GM12874 (cell line): ENCODE results near the gene ZNF566.

Experiments
- TF ChIP-seq, protein P1 (sequence below): IDR thresholded peaks from 2 replicates; pipeline ENCODE4 v1.5.1; 2011; ENCODE audit warnings: low read depth, mild to moderate bottlenecking, control low read depth, low read length, moderate library complexity; ENCODE audit not compliant: insufficient read depth

The ZNF566 gene

DNA sequence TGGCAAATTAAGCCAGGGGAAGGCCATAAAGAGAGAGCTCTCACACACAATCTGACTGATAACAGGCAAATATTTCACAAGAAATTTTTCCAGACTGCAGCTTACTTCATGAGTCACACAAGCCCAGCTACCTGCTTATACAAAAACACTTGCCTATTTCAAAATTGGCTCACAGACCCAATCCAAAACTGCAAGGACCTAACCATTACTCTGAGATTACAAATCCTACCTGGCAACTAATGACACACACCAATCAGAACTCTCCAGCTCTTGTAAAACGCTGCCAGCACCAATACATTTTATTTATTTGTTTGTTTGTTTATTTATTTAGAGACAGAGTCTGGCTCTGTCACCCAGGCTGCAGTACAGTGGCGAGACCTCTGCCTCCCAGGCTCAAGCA, 52.8 kb downstream of the ZNF566 start:
- TF ChIP-seq, protein P1, sequence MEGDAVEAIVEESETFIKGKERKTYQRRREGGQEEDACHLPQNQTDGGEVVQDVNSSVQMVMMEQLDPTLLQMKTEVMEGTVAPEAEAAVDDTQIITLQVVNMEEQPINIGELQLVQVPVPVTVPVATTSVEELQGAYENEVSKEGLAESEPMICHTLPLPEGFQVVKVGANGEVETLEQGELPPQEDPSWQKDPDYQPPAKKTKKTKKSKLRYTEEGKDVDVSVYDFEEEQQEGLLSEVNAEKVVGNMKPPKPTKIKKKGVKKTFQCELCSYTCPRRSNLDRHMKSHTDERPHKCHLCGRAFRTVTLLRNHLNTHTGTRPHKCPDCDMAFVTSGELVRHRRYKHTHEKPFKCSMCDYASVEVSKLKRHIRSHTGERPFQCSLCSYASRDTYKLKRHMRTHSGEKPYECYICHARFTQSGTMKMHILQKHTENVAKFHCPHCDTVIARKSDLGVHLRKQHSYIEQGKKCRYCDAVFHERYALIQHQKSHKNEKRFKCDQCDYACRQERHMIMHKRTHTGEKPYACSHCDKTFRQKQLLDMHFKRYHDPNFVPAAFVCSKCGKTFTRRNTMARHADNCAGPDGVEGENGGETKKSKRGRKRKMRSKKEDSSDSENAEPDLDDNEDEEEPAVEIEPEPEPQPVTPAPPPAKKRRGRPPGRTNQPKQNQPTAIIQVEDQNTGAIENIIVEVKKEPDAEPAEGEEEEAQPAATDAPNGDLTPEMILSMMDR, result no peak

DNA sequence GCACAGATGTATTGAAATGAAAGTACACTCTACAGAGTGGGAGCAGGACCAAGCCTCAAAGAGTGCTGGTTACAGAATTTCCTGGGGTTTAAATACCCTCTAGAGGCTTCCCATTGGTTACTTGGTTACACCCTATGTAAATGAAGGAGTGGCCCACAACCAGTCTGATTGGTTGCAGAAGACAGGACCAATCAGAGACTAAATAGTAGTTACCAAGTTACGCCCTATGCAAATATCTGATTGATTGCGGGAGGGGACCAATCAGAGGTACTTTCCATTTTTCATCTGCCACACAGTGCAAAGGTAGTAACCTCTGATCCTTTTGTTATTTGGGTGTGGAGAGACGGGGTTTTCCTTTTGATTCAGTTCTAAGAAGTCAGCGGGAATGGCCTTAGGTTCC, 65.4 kb downstream of the ZNF566 start:
- TF ChIP-seq, protein P1, result no peak

DNA sequence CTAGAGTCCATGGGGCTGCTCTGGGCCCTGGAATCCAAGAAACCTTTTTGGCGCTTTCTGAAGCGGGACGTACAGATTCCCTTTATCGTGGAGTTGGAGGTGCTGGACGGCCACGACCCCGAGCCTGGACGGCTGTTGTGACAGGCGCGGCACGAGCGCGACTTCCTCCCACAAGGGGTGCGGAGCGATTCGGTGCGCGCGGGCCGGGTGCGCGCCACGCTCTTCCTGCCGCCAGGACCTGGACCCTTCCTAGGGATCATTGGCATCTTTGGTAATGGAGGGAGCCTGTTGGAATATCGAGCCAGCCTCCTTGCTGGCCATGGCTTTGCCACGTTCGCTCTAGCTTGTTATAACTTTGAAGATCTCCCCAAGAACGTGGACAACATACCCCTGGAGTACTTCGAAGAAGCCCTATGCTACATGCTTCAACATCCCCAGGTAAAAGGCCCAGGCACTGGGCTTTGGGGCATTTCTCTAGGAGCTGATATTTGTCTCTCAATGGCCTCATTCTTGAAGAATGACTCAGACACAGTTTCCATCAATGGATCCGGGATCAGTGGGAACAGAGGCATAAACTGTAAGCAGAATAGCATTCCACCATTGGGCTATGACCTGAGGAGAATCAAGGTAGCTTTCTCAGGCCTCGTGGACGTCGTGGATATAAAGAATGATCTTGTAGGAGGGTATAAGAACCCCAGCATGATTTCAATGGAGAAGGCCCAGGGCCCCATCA, 67.4 kb downstream of the ZNF566 start:
- TF ChIP-seq, protein P1, result no peak

DNA sequence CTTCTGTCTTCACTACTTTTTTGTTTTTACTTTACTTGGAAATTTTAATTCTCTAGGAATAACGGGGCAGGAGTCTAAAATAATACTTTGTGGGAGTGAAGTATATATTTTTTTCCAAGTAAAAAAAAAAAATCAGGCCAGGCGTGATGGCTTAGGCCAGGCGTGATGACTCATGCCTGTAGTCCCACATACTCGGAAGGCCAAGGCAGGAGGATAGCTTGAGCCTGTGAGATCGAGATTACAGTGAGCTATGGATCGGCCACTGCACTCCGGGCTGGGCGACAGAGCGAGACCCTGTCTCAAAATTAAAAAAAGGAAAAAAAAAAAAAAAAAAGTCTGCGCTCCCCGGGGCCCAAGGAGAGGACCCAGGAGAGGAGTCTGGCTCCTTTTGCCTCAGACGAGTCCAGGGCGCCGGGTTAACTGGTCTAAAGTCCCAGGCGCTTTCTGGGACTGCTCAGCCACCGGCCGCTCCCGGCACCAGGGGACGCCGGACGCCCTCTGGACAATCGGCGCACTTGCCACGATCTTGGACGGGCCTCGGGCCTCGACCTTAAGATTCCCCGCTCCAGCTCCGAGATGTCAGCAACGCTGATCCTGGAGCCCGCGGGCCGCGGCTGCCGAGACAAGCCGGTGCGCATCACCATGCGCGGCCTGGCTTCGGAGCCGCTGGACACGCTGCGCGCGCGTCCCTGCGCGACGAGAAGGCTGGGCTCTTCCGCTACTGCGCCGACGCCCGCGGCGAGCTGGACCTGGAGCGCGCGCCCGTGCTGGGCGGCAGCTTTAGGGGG, 68.2 kb downstream of the ZNF566 start:
- TF ChIP-seq, protein P1, result no peak

DNA sequence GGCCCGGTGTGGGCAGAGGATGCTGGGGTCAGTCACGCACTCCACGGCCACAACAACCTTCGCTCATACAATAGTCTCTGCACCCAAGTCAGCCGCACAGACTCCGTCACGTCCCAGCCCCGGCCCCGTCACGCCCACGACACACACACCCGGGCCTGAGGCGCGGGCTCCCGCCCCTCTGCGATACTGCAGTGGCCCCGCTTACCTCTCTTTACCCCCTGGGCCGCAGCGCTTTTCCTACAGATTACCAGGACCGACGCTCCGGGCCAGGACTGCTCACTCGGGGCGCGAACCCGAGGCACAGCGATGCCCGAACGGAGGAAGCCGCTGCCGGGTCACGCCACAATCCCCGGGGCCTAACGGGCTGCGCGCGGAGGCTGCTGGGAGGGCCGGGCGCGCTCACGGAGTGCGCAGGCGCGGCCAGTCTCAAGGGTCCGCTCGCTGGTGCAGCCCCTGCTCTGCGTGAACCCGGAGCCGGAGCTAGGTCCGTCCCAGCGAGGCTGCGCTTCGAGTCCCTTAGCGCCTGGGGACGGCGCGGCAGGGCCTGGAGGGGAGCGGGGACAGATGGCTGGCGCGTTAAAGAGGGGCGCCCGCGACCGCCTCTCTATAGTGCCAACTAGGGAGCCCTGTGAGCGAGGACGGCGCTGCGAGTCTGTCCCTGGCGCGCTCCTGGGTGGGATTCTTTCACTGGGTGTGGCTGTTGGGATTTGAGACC, 70.9 kb downstream of the ZNF566 start, which contains the start of gene ZFP82:
ZFP82 (minus strand) TSS at position 358 of the 715 bp plus-strand sequence. CDS start 8,855 bp downstream, outside the sequence.
- TF ChIP-seq, protein P1, result no peak

DNA sequence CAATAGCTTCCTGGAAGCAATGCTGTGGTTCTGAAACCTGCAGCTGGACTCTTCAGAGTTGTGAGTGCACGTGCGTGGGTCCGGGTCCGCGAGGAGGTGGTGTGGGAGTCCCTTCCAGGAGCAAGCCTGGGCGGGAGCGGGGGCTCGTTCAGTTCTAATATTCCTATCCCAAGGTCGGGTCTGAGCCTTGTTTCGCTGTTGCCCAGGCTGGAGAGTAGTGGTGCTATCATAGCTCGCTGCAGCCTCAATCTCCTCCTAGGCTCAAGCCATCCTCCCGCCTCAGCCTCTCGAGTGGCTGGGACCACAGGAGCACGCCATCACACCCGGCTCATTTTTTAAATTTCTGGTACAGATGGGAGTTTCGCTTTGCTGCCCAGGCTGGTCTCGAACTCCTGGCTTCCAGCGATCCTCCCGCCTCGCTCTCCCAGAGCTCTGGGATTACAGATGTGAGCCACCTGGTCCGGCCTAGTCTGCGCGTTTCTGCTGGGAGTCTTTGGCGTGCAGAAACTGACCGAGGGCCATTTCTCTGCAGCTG, 71.5 kb downstream of the ZNF566 start:
- TF ChIP-seq, protein P1, result no peak

DNA sequence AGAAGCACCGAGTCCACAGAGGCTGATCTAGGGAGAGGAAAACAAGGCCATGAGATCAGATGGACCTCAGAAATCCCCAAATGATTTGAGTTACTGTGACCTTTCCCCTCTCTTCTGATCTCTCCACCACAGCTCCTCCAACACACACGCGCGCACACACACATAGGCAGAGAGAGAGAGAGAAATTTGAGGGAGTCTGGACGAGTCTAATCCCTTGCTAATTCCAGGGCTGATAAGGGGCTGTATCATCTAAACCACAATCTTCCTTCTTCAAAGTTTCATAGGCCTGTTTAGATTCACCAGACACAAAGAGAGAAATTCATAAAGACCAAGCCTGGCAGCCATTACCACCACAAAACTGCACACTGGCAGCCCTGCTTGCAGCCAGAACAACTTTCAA, 79.5 kb downstream of the ZNF566 start:
- TF ChIP-seq, protein P1, result no peak
